ENCODE results near the gene COX19. TPM values are rescaled to one million over a fixed set of nuclear protein-coding genes. Genes with fewer than 3 reads are reported as not detected.

COX19 gene
- total and polyA plus RNA-seq, 2 of the 13 experiments (the other 11 are each of a cell fraction or from before 2014, with no cell fraction given), result 11.5 to 21.7 TPM

GRCh38 chr7:963236-964078 is 11.9 kb downstream of the COX19 start (continued):
- TF ChIP-seq FOXA3 (CRISPR knock-in tag; IDR thresholded peaks at IDR 0.05) (no peak; the same call in 1 of the 2 replicates), GLI4 (CRISPR knock-in tag; IDR thresholded peaks at IDR 0.05; ENCODE audit: borderline replicate concordance) (no peak), CENPX (CRISPR knock-in tag; IDR thresholded peaks at IDR 0.05) (no peak), HOXA7 (CRISPR knock-in tag; IDR thresholded peaks at IDR 0.05) (no peak), ZNF709 (CRISPR knock-in tag; IDR thresholded peaks at IDR 0.05) (no peak), ZNF605 (CRISPR knock-in tag; IDR thresholded peaks at IDR 0.05) (no peak), ZNF670 (CRISPR knock-in tag; IDR thresholded peaks at IDR 0.05; ENCODE audit: borderline replicate concordance) (no peak), FOXA1 (IDR thresholded peaks at IDR 0.05) (no peak), FOXA1 (CRISPR knock-in tag; IDR thresholded peaks at IDR 0.05) (no peak), ZBTB7B (CRISPR knock-in tag; IDR thresholded peaks at IDR 0.05) (0 out of 2 replicates have a peak, but pooled peaks have one; percentile 55), ZNF407 (CRISPR knock-in tag; IDR thresholded peaks at IDR 0.05; ENCODE audit: not compliant biosample characterization) (no peak), NFATC3 (CRISPR knock-in tag; IDR thresholded peaks at IDR 0.05) (no peak), ZNF607 (CRISPR knock-in tag; IDR thresholded peaks at IDR 0.05; ENCODE audit: borderline replicate concordance) (peak; percentile 46; the same call in 1 of the 2 replicates)
- TF ChIP-seq, protein P1, sequence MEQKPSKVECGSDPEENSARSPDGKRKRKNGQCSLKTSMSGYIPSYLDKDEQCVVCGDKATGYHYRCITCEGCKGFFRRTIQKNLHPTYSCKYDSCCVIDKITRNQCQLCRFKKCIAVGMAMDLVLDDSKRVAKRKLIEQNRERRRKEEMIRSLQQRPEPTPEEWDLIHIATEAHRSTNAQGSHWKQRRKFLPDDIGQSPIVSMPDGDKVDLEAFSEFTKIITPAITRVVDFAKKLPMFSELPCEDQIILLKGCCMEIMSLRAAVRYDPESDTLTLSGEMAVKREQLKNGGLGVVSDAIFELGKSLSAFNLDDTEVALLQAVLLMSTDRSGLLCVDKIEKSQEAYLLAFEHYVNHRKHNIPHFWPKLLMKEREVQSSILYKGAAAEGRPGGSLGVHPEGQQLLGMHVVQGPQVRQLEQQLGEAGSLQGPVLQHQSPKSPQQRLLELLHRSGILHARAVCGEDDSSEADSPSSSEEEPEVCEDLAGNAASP (CRISPR knock-in tag; IDR thresholded peaks at IDR 0.05; ENCODE audit: borderline replicate concordance), result peak; percentile 36; the same call in 1 of the 2 replicates
- TF ChIP-seq, protein P2, sequence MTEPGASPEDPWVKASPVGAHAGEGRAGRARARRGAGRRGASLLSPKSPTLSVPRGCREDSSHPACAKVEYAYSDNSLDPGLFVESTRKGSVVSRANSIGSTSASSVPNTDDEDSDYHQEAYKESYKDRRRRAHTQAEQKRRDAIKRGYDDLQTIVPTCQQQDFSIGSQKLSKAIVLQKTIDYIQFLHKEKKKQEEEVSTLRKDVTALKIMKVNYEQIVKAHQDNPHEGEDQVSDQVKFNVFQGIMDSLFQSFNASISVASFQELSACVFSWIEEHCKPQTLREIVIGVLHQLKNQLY (CRISPR knock-in tag; IDR thresholded peaks at IDR 0.05), result no peak
- TF ChIP-seq, protein P3, sequence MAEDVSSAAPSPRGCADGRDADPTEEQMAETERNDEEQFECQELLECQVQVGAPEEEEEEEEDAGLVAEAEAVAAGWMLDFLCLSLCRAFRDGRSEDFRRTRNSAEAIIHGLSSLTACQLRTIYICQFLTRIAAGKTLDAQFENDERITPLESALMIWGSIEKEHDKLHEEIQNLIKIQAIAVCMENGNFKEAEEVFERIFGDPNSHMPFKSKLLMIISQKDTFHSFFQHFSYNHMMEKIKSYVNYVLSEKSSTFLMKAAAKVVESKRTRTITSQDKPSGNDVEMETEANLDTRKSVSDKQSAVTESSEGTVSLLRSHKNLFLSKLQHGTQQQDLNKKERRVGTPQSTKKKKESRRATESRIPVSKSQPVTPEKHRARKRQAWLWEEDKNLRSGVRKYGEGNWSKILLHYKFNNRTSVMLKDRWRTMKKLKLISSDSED (CRISPR knock-in tag; IDR thresholded peaks at IDR 0.05), result no peak
